Prostate gland (tissue), 2 donors: Measurements from ENCODE around the gene PIH1D1. TPM values are rescaled to one million over a fixed set of nuclear protein-coding genes. Genes with fewer than 3 reads are reported as not detected.

ENCODE experiments used
- DNase-seq: peaks from one replicate; pipeline ENCODE4 v3.0.0-alpha.2; 2019; ENCODE audit warnings: low spot score
- H3K27ac ChIP-seq, 2 donors: fragments of 200-600 bp; sonication (generic); 2 replicates each; pipeline ENCODE4 v1.5.1; 2017 to 2019
- H3K27me3 ChIP-seq: fragments of 200-600 bp; sonication (generic); replicated peaks from 2 replicates; pipeline ENCODE4 v1.5.1; 2019; ENCODE audit not compliant: insufficient read depth
- H3K36me3 ChIP-seq, 2 donors: fragments of 200-600 bp; sonication (generic); 1 replicate in 1 of 2; 2 replicates in 1 of 2; pipeline versions ENCODE4 v1.5.1 to v1.8.1; 2017 to 2019
- H3K4me1 ChIP-seq: fragments of 200-600 bp; sonication (generic); replicated peaks from 2 replicates; pipeline ENCODE4 v1.5.1; 2019
- H3K4me3 ChIP-seq, 2 donors: fragments of 200-600 bp; sonication (generic); 2 replicates each; pipeline ENCODE4 v1.5.1; 2017 to 2019
- H3K9me3 ChIP-seq: fragments of 200-600 bp; sonication (generic); 2 replicates; pipeline ENCODE4 v1.5.1; 2017
- CTCF ChIP-seq, 4 experiments: fragments of 200-600 bp in 2 of 4; fragments of 450-650 bp in 2 of 4; sonication (generic) in 2 of 4; IDR thresholded peaks; 1 replicate in 3 of 4; 2 replicates in 1 of 4; pipeline ENCODE4 v1.5.1; 2016 to 2019; ENCODE audit warnings: antibody characterized with exemption in 4 of 4, mild to moderate bottlenecking in 2 of 4, moderate library complexity in 2 of 4
- POLR2A ChIP-seq: fragments of 450-650 bp; IDR thresholded peaks from one replicate; pipeline ENCODE4 v1.6.1; 2016; ENCODE audit warnings: antibody characterized with exemption, mild to moderate bottlenecking
- POLR2AphosphoS5 ChIP-seq: sonication (generic); formaldehyde crosslinking; IDR thresholded peaks from one replicate; pipeline ENCODE4 v1.6.1; 2017; ENCODE audit warnings: antibody characterized with exemption
- WGBS: methylation state at CpG from one replicate; pipeline ENCODE4 v1.1.5; 2018; 5-methylcytosine and 5-hydroxymethylcytosine counted together
- intact Hi-C: fragments of 100-400 bp; cut with DNase I; formaldehyde crosslinking; loops from one replicate; pipeline ENCODE4 v1.14.2; 2022
- total RNA-seq, 2 donors: library from RNA; depleted of rRNA; stranded (reverse); fragments of >200 nt; gene quantifications; one replicate each; pipeline ENCODE4 v1.1.0, GENCODE V29; 2016

Gene PIH1D1
- total RNA-seq, 2 donors from 2014 or later = 93.0 to 123 TPM

GRCh38 chr19:49407079-49407478 lies 44.5 kb downstream of the PIH1D1 start:
- TF ChIP-seq POLR2A (no peak), POLR2AphosphoS5 (no peak), CTCF (IDR thresholded peaks at IDR 0.05) (no peak)
- H3K9me3 ChIP-seq = no peaks in the 10 kb centered on the region
- no peaks in the 10 kb centered on the region for H3K4me1 ChIP-seq
- H3K27me3 ChIP-seq = no peaks in the 10 kb centered on the region
- no peak for DNase-seq
- no peak overlapping the region for H3K27ac ChIP-seq
- WGBS = 83% methylated on average over 7 of the region's 7 CpGs
- no peak overlapping the region for H3K4me3 ChIP-seq
- intact Hi-C loops = no loop called here
- no peaks in the 10 kb centered on the region for H3K36me3 ChIP-seq

GRCh38 chr19:49403404-49404187 lies 48.0 kb downstream of the PIH1D1 start:
- Histone ChIP-seq H3K27me3 (no peaks in the 10 kb centered on the region), H3K4me1 (no peaks in the 10 kb centered on the region), H3K36me3 (no peaks in the 10 kb centered on the region), H3K4me3 (no peak overlapping the region), H3K9me3 (no peaks in the 10 kb centered on the region), H3K27ac (no peak overlapping the region)
- no peak for TF ChIP-seq POLR2A
- TF ChIP-seq POLR2AphosphoS5 = no peak
- TF ChIP-seq CTCF (IDR thresholded peaks at IDR 0.05) = no peak
- intact Hi-C loops = no loop called here
- WGBS = 53% methylated on average over 7 of the region's 7 CpGs
- DNase-seq = no peak

- Histone ChIP-seq H3K4me1 (no peaks in the 10 kb centered on the region), H3K27me3 (no peaks in the 10 kb centered on the region), H3K36me3 (no peaks in the 10 kb centered on the region), H3K4me3 (no peak overlapping the region), H3K27ac (no peak overlapping the region), H3K9me3 (no peaks in the 10 kb centered on the region)
- WGBS = 85% methylated on average over 6 of the region's 6 CpGs
- DNase-seq = no peak
- no peak for TF ChIP-seq CTCF (IDR thresholded peaks at IDR 0.05)
- no peak for TF ChIP-seq POLR2A
- TF ChIP-seq POLR2AphosphoS5 = no peak
- intact Hi-C loops = no loop called here
Observed at GRCh38 chr19:49400029-49400428, 51.6 kb downstream of the PIH1D1 start.

GRCh38 chr19:49398931-49399330 lies 52.7 kb downstream of the PIH1D1 start:
- H3K9me3 ChIP-seq = no peaks in the 10 kb centered on the region
- no peak overlapping the region for H3K27ac ChIP-seq
- no peaks in the 10 kb centered on the region for H3K27me3 ChIP-seq
- H3K36me3 ChIP-seq = no peaks in the 10 kb centered on the region
- intact Hi-C loops = no loop called here
- H3K4me3 ChIP-seq = no peak overlapping the region
- WGBS = 98% methylated on average over 6 of the region's 6 CpGs
- TF ChIP-seq POLR2A (no peak), CTCF (IDR thresholded peaks at IDR 0.05) (no peak), POLR2AphosphoS5 (no peak)
- DNase-seq = no peak
- H3K4me1 ChIP-seq = no peaks in the 10 kb centered on the region

GRCh38 chr19:49398001-49398615 lies 53.5 kb downstream of the PIH1D1 start:
- H3K36me3 ChIP-seq = no peaks in the 10 kb centered on the region
- 49% methylated on average over 11 of the region's 11 CpGs for WGBS
- intact Hi-C loops = no loop called here
- no peak for DNase-seq
- H3K27ac ChIP-seq = no peak overlapping the region
- H3K9me3 ChIP-seq = no peaks in the 10 kb centered on the region
- H3K27me3 ChIP-seq = no peaks in the 10 kb centered on the region
- H3K4me3 ChIP-seq = no peak overlapping the region
- TF ChIP-seq CTCF (IDR thresholded peaks at IDR 0.05) (no peak), POLR2AphosphoS5 (no peak), POLR2A (no peak)
- H3K4me1 ChIP-seq = no peaks in the 10 kb centered on the region
